Astrocyte of the cerebellum (primary cell): ENCODE data around the gene KCTD3.
A peak's percentile ranks its signal among the peaks of the same experiment; 100 is the strongest.

Source experiments
- DNase-seq: peaks from one replicate; pipeline ENCODE4 v3.0.0-alpha.2; 2011; ENCODE audit warnings: low read depth
- H3K4me3 ChIP-seq: 2 replicates; pipeline ENCODE4 v1.5.1; 2011; ENCODE audit warnings: mild to moderate bottlenecking, low read depth, low read length, moderate library complexity
- in situ Hi-C: cut with HindIII; loops from 2 replicates; pipeline ENCODE4 v1.10.0; 2017; ENCODE audit warnings: low sequenced_read_pairs
- TF ChIP-seq, protein P1 (sequence below): IDR thresholded peaks from 2 replicates; pipeline ENCODE4 v1.5.1; 2012; ENCODE audit warnings: low read length, low read depth, moderate library complexity, mild to moderate bottlenecking; ENCODE audit errors: missing control alignments

Gene KCTD3

DNA sequence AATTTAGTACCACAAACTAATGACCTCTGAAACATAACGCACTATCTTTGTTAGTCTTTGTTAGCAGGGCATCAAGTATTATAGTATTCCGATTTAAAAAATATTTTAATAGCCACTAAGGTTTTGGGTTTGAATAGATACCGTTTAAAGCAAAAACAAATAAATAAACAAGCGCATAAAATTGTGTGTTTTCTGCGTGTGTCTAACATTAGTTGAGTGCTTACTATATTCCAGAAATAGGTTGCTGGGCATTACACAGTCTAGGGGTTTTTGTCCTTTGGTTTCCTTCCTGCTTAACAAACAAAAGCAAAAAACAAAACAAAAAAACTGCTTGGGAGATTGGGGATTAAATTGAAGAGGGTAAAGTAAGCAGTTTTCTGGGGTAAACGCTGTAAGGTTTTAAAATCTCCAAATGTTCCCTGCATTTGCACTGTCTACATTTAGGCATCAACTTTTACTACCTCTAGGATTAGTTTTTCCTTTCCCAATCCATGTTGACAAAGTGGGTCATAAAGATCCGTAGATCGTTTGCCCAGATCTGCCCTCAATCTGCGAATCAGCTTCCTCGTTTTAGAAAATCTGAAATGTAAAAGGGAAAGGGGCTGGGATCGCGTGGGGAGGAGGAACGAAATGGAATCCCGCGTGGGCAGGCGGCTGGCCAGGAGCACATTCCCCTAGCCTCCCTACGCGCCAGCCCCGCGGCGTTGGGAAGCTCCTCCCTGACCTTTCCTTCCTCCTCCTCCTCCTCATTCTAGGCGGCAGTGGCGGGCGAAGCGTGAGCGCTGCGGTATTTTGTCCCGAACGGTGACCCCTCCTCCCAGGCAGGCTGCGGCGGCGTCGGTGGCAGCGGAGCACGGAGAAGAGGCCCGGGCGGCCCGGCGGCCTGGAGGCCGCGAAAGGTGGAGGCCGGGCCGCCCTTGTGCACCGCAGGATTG lies at the start of gene KCTD3:
Gene KCTD3, plus strand, starts transcription at position 749 of the 935 bp plus-strand sequence. CDS start 382 bp downstream, outside the sequence.
- TF ChIP-seq, protein P1, sequence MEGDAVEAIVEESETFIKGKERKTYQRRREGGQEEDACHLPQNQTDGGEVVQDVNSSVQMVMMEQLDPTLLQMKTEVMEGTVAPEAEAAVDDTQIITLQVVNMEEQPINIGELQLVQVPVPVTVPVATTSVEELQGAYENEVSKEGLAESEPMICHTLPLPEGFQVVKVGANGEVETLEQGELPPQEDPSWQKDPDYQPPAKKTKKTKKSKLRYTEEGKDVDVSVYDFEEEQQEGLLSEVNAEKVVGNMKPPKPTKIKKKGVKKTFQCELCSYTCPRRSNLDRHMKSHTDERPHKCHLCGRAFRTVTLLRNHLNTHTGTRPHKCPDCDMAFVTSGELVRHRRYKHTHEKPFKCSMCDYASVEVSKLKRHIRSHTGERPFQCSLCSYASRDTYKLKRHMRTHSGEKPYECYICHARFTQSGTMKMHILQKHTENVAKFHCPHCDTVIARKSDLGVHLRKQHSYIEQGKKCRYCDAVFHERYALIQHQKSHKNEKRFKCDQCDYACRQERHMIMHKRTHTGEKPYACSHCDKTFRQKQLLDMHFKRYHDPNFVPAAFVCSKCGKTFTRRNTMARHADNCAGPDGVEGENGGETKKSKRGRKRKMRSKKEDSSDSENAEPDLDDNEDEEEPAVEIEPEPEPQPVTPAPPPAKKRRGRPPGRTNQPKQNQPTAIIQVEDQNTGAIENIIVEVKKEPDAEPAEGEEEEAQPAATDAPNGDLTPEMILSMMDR, result no peak
- DNase-seq, result peak; percentile 23
- in situ Hi-C loops, result no loop called here
- peak within 1 kb of the TSS; percentile 78 for H3K4me3 ChIP-seq

DNA sequence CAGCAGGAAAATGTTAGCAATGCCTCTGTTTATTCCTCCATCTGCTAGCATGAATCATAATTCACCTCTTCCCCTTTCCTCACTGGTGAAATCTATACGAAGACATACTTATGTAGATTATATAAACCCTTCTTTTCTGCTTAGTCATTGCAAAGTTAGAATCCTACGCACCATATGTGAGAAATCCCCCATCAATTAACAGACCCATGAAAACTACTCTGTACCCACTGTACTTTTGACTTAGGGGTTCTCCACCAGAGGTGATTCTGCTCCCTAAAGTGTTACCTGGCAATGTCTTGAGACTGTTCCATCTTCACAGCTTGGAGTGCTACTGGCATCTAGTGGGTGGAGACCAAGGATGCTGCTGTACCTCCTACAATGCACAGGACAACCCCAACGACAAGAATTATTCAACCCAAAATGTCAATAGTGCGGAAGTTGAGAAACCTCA lies 49.6 kb upstream of the KCTD3 start:
- TF ChIP-seq, protein P1, result peak; percentile 62
- peak; percentile 34 for DNase-seq
- no peak overlapping the region for H3K4me3 ChIP-seq
- in situ Hi-C loops, result no loop called here

DNA sequence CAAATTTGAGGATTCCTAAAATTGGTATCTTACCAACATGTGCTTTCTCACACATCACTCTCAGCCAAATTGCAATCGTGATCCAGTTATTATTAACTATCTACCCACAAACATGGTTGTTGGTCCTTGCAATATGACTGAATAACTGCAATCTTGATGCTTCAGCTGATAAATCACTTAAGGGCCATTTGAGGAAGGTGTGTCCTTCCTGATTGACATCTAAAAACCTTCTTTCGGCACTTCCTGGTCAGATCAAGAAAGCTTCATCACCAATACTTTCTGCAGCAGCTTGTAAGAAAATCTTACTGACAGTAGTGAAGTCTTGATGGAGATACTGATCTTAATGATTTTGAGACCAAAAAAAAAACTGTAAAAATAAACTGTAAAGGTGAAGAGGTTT lies 48.5 kb upstream of the KCTD3 start:
- DNase-seq, result no peak
- TF ChIP-seq, protein P1, result no peak
- no peak overlapping the region for H3K4me3 ChIP-seq
- in situ Hi-C loops, result no loop called here

DNA sequence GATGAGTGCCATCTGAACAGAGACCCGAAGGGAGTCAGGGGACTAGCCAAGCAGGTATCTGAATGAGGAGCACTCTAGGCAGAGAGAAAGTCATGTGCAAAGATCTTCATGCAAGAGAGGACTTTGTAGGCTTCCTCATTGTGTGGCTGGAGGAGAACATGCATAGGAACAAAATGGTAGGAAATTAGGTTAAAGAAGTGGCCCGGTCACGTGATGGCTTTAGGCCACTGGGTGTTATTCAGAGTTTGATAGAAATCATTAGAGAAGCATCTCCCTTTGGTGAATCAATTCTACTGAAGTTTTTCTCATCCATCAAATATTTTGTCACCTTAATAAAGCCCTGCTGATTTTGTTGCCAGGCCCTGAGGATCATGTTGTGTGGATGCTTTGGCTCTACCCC lies 45.8 kb upstream of the KCTD3 start:
- DNase-seq, result no peak
- no peak overlapping the region for H3K4me3 ChIP-seq
- TF ChIP-seq, protein P1, result no peak
- in situ Hi-C loops, result no loop called here

DNA sequence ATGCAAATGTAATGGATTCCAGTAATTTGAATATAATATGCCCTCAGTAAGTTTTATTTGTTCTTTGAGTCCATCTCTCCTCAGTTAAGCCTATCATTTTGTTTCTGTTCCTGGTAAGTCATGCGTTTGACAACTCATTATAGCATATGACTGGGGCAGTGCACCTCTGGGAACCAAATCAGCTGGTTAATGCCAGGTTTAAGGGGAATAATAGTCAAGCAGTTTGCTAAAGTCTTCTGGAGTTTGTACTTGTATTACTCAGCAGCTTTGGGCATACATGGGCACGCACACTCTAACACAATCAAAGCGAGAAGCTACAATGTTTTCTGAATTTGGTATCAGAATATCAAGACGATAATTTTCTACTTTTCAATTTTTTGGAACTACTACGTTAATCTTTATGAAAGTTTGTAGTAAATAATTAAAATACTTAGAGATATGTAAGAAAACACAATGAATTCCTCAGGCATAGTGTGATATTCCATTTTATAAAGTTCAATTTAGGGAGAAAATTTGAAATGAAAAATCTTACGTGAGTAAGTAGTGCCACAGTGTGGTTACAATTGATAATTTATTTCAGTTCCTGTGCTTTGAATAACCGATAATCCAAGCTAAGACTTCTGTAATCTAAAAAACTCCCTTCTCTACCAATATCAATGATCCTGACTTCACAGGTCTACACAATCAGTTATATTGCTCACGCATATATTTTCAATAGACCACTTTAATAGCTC lies 43.8 kb upstream of the KCTD3 start:
- no peak for DNase-seq
- TF ChIP-seq, protein P1, result no peak
- in situ Hi-C loops, result no loop called here
- no peak overlapping the region for H3K4me3 ChIP-seq

DNA sequence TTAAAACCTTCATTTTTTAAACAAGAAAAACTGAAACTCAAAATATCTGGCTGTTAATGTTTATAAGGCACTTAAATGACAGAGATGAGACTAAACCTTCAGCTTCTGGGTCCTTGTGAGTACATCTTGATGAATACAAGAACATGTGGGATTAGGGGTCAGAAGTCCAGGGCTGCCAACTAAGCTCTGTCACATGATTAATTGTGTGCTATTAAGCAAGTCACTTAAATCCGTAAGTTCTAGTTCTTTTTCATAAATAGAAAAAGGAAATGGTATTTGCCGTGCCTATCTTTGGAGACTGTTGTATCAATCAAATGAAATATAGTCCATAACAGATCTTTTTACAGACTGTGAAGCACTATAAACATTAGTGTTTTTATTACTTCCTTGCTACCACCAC lies 43.2 kb upstream of the KCTD3 start:
- in situ Hi-C loops, result no loop called here
- no peak for DNase-seq
- TF ChIP-seq, protein P1, result no peak
- H3K4me3 ChIP-seq, result no peak overlapping the region
